Kidney epithelial cell (primary cell): ENCODE measurements around the gene RAB1B. TPM values are rescaled to one million over a fixed set of nuclear protein-coding genes. Genes with fewer than 3 reads are reported as not detected.

ENCODE experiments used
- DNase-seq: peaks from one replicate; pipeline ENCODE4 v3.0.0-alpha.2; 2010; ENCODE audit warnings: low read depth
- H3K27me3 ChIP-seq: 2 replicates; pipeline ENCODE4 v1.6.0; 2011; ENCODE audit warnings: low read length; ENCODE audit not compliant: control insufficient read depth, insufficient read depth
- H3K36me3 ChIP-seq: 2 replicates; pipeline ENCODE4 v1.5.1; 2011; ENCODE audit warnings: low read length; ENCODE audit not compliant: control insufficient read depth, insufficient read depth
- H3K4me3 ChIP-seq: 2 replicates; pipeline ENCODE4 v1.5.1; 2011; ENCODE audit warnings: low read depth, mild to moderate bottlenecking, control low read depth, low read length
- total RNA-seq: library from RNA; depleted of rRNA; stranded (reverse); fragments of >200 nt; gene quantifications from 2 replicates; pipeline ENCODE4 v1.2.3, GENCODE V29; 2015
- TF ChIP-seq, protein P1 (sequence below): IDR thresholded peaks from 2 replicates; pipeline ENCODE4 v1.5.1; 2011; ENCODE audit warnings: mild to moderate bottlenecking, moderate library complexity, low read length, control low read depth, inconsistent platforms; ENCODE audit not compliant: insufficient read depth, poor library complexity, severe bottlenecking

Gene RAB1B
- total RNA-seq, 1 donor from 2014 or later: 108 TPM

DNA sequence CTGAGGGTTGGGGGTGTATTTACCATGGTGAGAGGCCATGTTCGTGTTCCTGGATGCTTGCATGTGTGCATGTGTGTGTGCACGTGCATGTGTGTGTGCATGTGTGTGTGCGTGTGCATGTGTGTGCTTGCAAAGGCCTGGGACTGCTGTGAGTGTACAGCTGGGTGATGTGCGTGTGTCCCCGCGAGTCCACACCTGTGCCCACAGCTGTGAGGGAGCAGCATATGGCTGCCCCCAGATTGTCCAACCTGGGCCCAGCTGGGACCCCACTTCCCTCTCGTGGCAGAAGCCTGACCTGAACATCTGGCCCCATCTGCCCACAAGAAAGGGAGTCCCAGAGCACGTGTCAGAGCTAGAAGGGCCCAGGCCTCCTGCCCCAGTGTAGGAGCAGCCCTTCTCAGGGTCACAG is 56.8 kb downstream of the RAB1B start:
- Histone ChIP-seq H3K27me3 (no peaks in the 10 kb centered on the region), H3K4me3 (no peak overlapping the region), H3K36me3 (no peaks in the 10 kb centered on the region)
- no peak for DNase-seq
- TF ChIP-seq, protein P1, sequence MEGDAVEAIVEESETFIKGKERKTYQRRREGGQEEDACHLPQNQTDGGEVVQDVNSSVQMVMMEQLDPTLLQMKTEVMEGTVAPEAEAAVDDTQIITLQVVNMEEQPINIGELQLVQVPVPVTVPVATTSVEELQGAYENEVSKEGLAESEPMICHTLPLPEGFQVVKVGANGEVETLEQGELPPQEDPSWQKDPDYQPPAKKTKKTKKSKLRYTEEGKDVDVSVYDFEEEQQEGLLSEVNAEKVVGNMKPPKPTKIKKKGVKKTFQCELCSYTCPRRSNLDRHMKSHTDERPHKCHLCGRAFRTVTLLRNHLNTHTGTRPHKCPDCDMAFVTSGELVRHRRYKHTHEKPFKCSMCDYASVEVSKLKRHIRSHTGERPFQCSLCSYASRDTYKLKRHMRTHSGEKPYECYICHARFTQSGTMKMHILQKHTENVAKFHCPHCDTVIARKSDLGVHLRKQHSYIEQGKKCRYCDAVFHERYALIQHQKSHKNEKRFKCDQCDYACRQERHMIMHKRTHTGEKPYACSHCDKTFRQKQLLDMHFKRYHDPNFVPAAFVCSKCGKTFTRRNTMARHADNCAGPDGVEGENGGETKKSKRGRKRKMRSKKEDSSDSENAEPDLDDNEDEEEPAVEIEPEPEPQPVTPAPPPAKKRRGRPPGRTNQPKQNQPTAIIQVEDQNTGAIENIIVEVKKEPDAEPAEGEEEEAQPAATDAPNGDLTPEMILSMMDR: no peak

GRCh38 chr11:66326261-66327111 is 58.0 kb downstream of the RAB1B start:
- no peak for DNase-seq
- no peaks in the 10 kb centered on the region for H3K36me3 ChIP-seq
- no peaks in the 10 kb centered on the region for H3K27me3 ChIP-seq
- no peak overlapping the region for H3K4me3 ChIP-seq
- TF ChIP-seq, protein P1: no peak

Other genes with a start within 250 kb of the RAB1B start
- gene CATSPER1, start 242.2 kb upstream of the RAB1B start, total RNA-seq: 0.29 TPM in 1 of 2 replicates, not detected in the other
- 0.96 and 4.4 TPM in 2 replicates for gene GAL3ST3, start 219.5 kb upstream of the RAB1B start, total RNA-seq
- 181 and 211 TPM in 2 replicates for gene SF3B2, start 216.3 kb upstream of the RAB1B start, total RNA-seq
- 29.4 and 35.4 TPM in 2 replicates for gene PACS1, start 198.4 kb upstream of the RAB1B start, total RNA-seq
- gene KLC2, start 10.9 kb upstream of the RAB1B start, total RNA-seq: 40.7 and 44.1 TPM in 2 replicates
- gene CNIH2, start 9.5 kb downstream of the RAB1B start, total RNA-seq: 0.04 and 0.21 TPM in 2 replicates
- 104 and 119 TPM in 2 replicates for gene YIF1A, start 20.5 kb downstream of the RAB1B start, total RNA-seq
- 0.08 TPM in 1 of 2 replicates, not detected in the other for gene TMEM151A, start 23.3 kb downstream of the RAB1B start, total RNA-seq
- gene CD248, start 48.4 kb downstream of the RAB1B start, total RNA-seq: 0.07 and 0.17 TPM in 2 replicates
- gene RIN1, start 67.8 kb downstream of the RAB1B start, total RNA-seq: 3.1 and 3.8 TPM in 2 replicates
- gene BRMS1, start 76.5 kb downstream of the RAB1B start, total RNA-seq: 84.9 and 86.5 TPM in 2 replicates
- gene B4GAT1, start 79.0 kb downstream of the RAB1B start, total RNA-seq: 20.3 and 20.4 TPM in 2 replicates
- 5.5 and 7.7 TPM in 2 replicates for gene SLC29A2, start 103.1 kb downstream of the RAB1B start, total RNA-seq
- not detected in 2 replicates for gene NPAS4, start 152.4 kb downstream of the RAB1B start, total RNA-seq
- 54.8 and 62.6 TPM in 2 replicates for gene MRPL11, start 170.2 kb downstream of the RAB1B start, total RNA-seq
- 2.3 and 5.0 TPM in 2 replicates for gene PELI3, start 198.3 kb downstream of the RAB1B start, total RNA-seq
- gene DPP3, start 211.8 kb downstream of the RAB1B start, total RNA-seq: 84.6 and 108 TPM in 2 replicates
- gene BBS1, start 242.0 kb downstream of the RAB1B start, total RNA-seq: 31.7 and 39.6 TPM in 2 replicates